HepG2 (cell line): Measurements from ENCODE around the gene WDR93. TPM values are rescaled to one million over a fixed set of nuclear protein-coding genes. Genes with fewer than 3 reads are reported as not detected.

ENCODE experiments used
- ATAC-seq: fragments of 200-7000 bp; cut with Tn5 transposase; 3 replicates; pipeline ENCODE4 v1.9.1; 2020; ENCODE audit warnings: mild to moderate bottlenecking, moderate library complexity
- BruUV-seq: library from RNA; stranded (reverse); fragments of 400-500 nt; replicated peaks from 2 replicates; lab custom pipeline; 2021; lab: Mats Ljungman, UMichigan
- CTCF ChIA-PET: fragments of 300-600 bp; formaldehyde crosslinking; extraction: SDS; loops from one replicate; lab custom pipeline; 2021; ENCODE audit warnings: low total read pairs, inconsistent platforms, low intra/inter-chr PET ratio; lab: Yijun Ruan, JAX
- POLR2A ChIA-PET: fragments of 350-600 bp; sonication (Branson Sonifier 250); formaldehyde crosslinking; loops from one replicate; lab custom pipeline; 2020; ENCODE audit warnings: antibody characterized with exemption, inconsistent platforms; lab: Yijun Ruan, JAX
- DNase-seq: peaks from one replicate; pipeline ENCODE4 v3.0.0-alpha.2; 2015; ENCODE audit warnings: low spot score
- FAIRE-seq: peaks from 3 replicates; lab custom pipeline; 2011; peaks lifted over from hg19 to GRCh38; lab: Jason Lieb, UNC
- H2AFZ ChIP-seq: one replicate; pipeline ENCODE4 v1.6.1; 2011; ENCODE audit warnings: low read length, inconsistent platforms
- H3K27ac ChIP-seq: fragments of 300-600 bp; 3 replicates; pipeline ENCODE4 v1.8.0; 2011; ENCODE audit warnings: mixed run types, mild to moderate bottlenecking, mixed read lengths, low read length, inconsistent platforms; ENCODE audit not compliant: insufficient read depth; ENCODE audit errors: extremely low read length
- H3K27me3 ChIP-seq, 2 experiments: fragments of 200-600 bp in 1 of 2; 2 replicates in 1 of 2; 3 replicates in 1 of 2; pipeline versions ENCODE4 v1.6.0 to v1.8.0; 2011; ENCODE audit warnings: low read length in 2 of 2, mild to moderate bottlenecking in 2 of 2, moderate library complexity in 2 of 2, inconsistent platforms in 1 of 2; ENCODE audit not compliant: insufficient read depth in 2 of 2, control insufficient read depth in 1 of 2
- H3K36me3 ChIP-seq, 2 experiments: fragments of 200-600 bp in 1 of 2; replicated peaks in 1 of 2; 2 replicates in 1 of 2; 3 replicates in 1 of 2; pipeline versions ENCODE4 v1.5.1 to v1.8.0; 2011; ENCODE audit warnings: low read length in 2 of 2, inconsistent platforms in 1 of 2; ENCODE audit not compliant: insufficient read depth in 2 of 2, control insufficient read depth in 1 of 2
- H3K4me1 ChIP-seq: 2 replicates; pipeline ENCODE4 v1.5.1; 2012; ENCODE audit warnings: low read length, inconsistent platforms; ENCODE audit not compliant: insufficient read depth
- H3K4me2 ChIP-seq: 2 replicates; pipeline ENCODE4 v1.6.0; 2011; ENCODE audit warnings: low read depth, low read length, inconsistent platforms
- H3K4me3 ChIP-seq, 3 experiments: fragments of 200-600 bp in 1 of 3; sonication (generic), shearing (Covaris generic) in 1 of 3; replicated peaks in 1 of 3; 2 replicates each; pipeline ENCODE4 v1.5.1; 2011 to 2016; ENCODE audit warnings: low read length in 3 of 3, inconsistent platforms in 2 of 3, low read depth in 2 of 3, mild to moderate bottlenecking in 2 of 3, control low read depth in 1 of 3, mixed read lengths in 1 of 3; ENCODE audit not compliant: insufficient read depth in 1 of 3
- H3K79me2 ChIP-seq: one replicate; pipeline ENCODE4 v1.6.1; 2011; ENCODE audit warnings: low read length, inconsistent platforms; ENCODE audit not compliant: insufficient read depth
- H3K9ac ChIP-seq: 2 replicates; pipeline ENCODE4 v1.6.0; 2011; ENCODE audit warnings: mild to moderate bottlenecking, low read depth, low read length, inconsistent platforms; ENCODE audit not compliant: insufficient read depth
- H3K9me3 ChIP-seq: 2 replicates; pipeline ENCODE4 v1.5.1; 2012; ENCODE audit warnings: mild to moderate bottlenecking, low read length
- H4K20me1 ChIP-seq: 2 replicates; pipeline ENCODE4 v1.6.0; 2011; ENCODE audit warnings: inconsistent platforms, mild to moderate bottlenecking, low read length, moderate library complexity; ENCODE audit not compliant: insufficient read depth
- ARNT2 ChIP-seq: sonication (generic); formaldehyde crosslinking; IDR thresholded peaks from 2 replicates; pipeline ENCODE4 v1.8.0; 2022; ENCODE audit warnings: mild to moderate bottlenecking, low read depth, missing genetic modification reagents, moderate library complexity
- CHCHD3 ChIP-seq: sonication (generic); formaldehyde crosslinking; IDR thresholded peaks from 2 replicates; pipeline ENCODE4 v1.8.0; 2022; ENCODE audit warnings: mild to moderate bottlenecking, missing genetic modification reagents, moderate library complexity
- CREBL2 ChIP-seq: sonication (generic); formaldehyde crosslinking; IDR thresholded peaks from 2 replicates; pipeline ENCODE4 v1.8.1; 2023; ENCODE audit warnings: missing genetic modification reagents, mild to moderate bottlenecking, borderline replicate concordance
- RELA ChIP-seq: sonication (generic); formaldehyde crosslinking; IDR thresholded peaks from 2 replicates; pipeline ENCODE4 v1.4.0; 2020; ENCODE audit warnings: missing genetic modification reagents
- SMARCE1 ChIP-seq: fragments of 450-650 bp; IDR thresholded peaks from 2 replicates; pipeline ENCODE4 v1.6.1; 2017; ENCODE audit warnings: borderline replicate concordance
- TBX2 ChIP-seq: sonication (generic); formaldehyde crosslinking; IDR thresholded peaks from 2 replicates; pipeline ENCODE4 v1.5.0; 2020; ENCODE audit warnings: missing genetic modification reagents, mild to moderate bottlenecking, borderline replicate concordance
- ZNF276 ChIP-seq: sonication (generic); formaldehyde crosslinking; IDR thresholded peaks from 2 replicates; pipeline ENCODE4 v1.4.0; 2020; ENCODE audit warnings: mild to moderate bottlenecking, low read depth, missing genetic modification reagents
- ZNF543 ChIP-seq: sonication (generic); formaldehyde crosslinking; IDR thresholded peaks from 2 replicates; pipeline ENCODE4 v1.4.0; 2020; ENCODE audit warnings: mild to moderate bottlenecking, missing genetic modification reagents
- ZNF572 ChIP-seq: sonication (generic); formaldehyde crosslinking; IDR thresholded peaks from 2 replicates; pipeline ENCODE4 v1.5.1; 2020; ENCODE audit warnings: mild to moderate bottlenecking, missing genetic modification reagents
- WGBS: methylation state at CpG from one replicate; pipeline ENCODE4 v1.1.6; 2017; ENCODE audit warnings: low lambda C conversion rate; 5-methylcytosine and 5-hydroxymethylcytosine counted together
- in situ Hi-C: cut with HindIII; loops from 2 replicates; pipeline ENCODE4 v1.10.0; 2017; ENCODE audit warnings: low pct_unique_long_range_greater_than_20kb; ENCODE audit not compliant: extremely low pct_ligation_motif_present
- intact Hi-C: fragments of 100-400 bp; cut with micrococcal nuclease; formaldehyde crosslinking; loops from one replicate; pipeline ENCODE4 v1.10.0; 2022; ENCODE audit not compliant: unreplicated experiment
- polyA plus RNA-seq, 8 experiments: library from polyadenylated mRNA; depleted of rRNA in 3 of 8; stranded (reverse) in 7 of 8; unstranded in 1 of 8; fragments of >200 nt; fragmentation: Illumina TruSeq in 4 of 8; extraction: Trizol in 4 of 8; gene quantifications; 2 replicates each; pipeline versions ENCODE4 v1.2.1 to v1.2.3, GENCODE V29; 2011 to 2016; ENCODE audit warnings: low read depth in 4 of 8, missing spikeins in 1 of 8, mixed read lengths in 1 of 8; ENCODE audit not compliant: insufficient read depth in 1 of 8
- total RNA-seq, 5 experiments: library from RNA; depleted of rRNA; stranded (reverse); fragments of >200 nt; fragmentation: Illumina TruSeq; extraction: Trizol; gene quantifications; 2 replicates each; pipeline ENCODE4 v1.2.3, GENCODE V29; 2016; ENCODE audit warnings: low read depth in 1 of 5

WDR93 gene
- total and polyA plus RNA-seq, 2 of the 13 experiments (the other 11 are each of a cell fraction or from before 2014, with no cell fraction given): 0.07 TPM; not detected in 1

- ATAC-seq (no peak), FAIRE-seq (no peak), DNase-seq (no peak)
- Histone ChIP-seq H3K36me3 (no peaks in the 10 kb centered on the region), H4K20me1 (no peaks in the 10 kb centered on the region), H3K27ac (no peak overlapping the region), H3K4me2 (no peak overlapping the region), H3K4me3 (no peak overlapping the region), H3K4me1 (no peaks in the 10 kb centered on the region), H3K9ac (no peak overlapping the region), H3K27me3 (peaks cover 0 to 1% of the 10 kb centered on the region in 2 experiments; a peak in 1 of 5 replicates), H3K79me2 (no peaks in the 10 kb centered on the region), H3K9me3 (no peaks in the 10 kb centered on the region), H2AFZ (no peak overlapping the region)
- TF ChIP-seq ARNT2 (CRISPR knock-in tag) (no peak), CHCHD3 (CRISPR knock-in tag) (no peak)
- BruUV-seq: no TSS peak
- intact Hi-C loops: no loop called here
- 42% methylated on average over 2 of the region's 2 CpGs for WGBS
- in situ Hi-C loops: no loop called here
- ChIA-PET POLR2A (no interaction called here), CTCF (no interaction called here)
Observed at GRCh38 chr15:89714775-89715174, 24.2 kb downstream of the WDR93 start.

DNA sequence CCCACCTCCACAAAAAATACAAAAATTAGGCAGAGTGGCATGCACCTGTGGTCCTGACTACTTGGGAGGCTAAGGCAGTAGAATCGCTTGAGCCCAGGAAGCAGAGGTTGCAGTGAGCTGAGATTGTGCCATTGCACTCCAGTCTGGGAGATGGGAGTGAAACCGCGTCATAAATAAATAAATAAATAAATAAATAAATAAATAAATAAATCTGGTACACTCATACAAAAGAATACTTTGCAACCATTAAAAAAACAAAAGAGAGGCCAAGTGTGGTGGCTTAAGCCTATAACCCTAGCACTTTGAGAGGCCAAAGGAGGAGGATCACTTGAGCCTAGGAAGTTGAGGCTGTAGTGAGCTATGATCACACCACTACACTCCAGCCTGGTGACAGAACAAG lies 32.4 kb downstream of the WDR93 start:
- H3K36me3 ChIP-seq: no peaks in the 10 kb centered on the region
- intact Hi-C loops (no loop called here), in situ Hi-C loops (no loop called here)
- ChIA-PET CTCF (no interaction called here), POLR2A (no interaction called here)
- no peaks in the 10 kb centered on the region for H3K9me3 ChIP-seq
- no peak overlapping the region for H3K27ac ChIP-seq
- 0 out of 5 replicates have a peak, but pooled peaks cover 0 to 4% of the 10 kb centered on the region in 2 experiments for H3K27me3 ChIP-seq
- H3K9ac ChIP-seq: no peak overlapping the region
- BruUV-seq: no TSS peak
- no peak overlapping the region for H3K4me3 ChIP-seq
- H3K79me2 ChIP-seq: no peaks in the 10 kb centered on the region
- ATAC-seq: no peak
- no peaks in the 10 kb centered on the region for H3K4me1 ChIP-seq
- 50% methylated on average over 3 of the region's 3 CpGs for WGBS
- no peak for FAIRE-seq
- H3K4me2 ChIP-seq: no peak overlapping the region
- no peak overlapping the region for H2AFZ ChIP-seq
- no peak for TF ChIP-seq ZNF543
- TF ChIP-seq SMARCE1: no peak
- TF ChIP-seq ZNF276 (CRISPR knock-in tag): no peak
- no peak for TF ChIP-seq TBX2 (CRISPR knock-in tag)
- no peak for TF ChIP-seq ZNF572 (CRISPR knock-in tag)
- no peak for TF ChIP-seq CREBL2
- no peak for TF ChIP-seq RELA (CRISPR knock-in tag)
- no peak for DNase-seq
- no peaks in the 10 kb centered on the region for H4K20me1 ChIP-seq
